Measurements from ENCODE around the gene AKR7A2. TPM values are rescaled to one million over a fixed set of nuclear protein-coding genes. Genes with fewer than 3 reads are reported as not detected.

AKR7A2 gene
- total RNA-seq, 1 experiment from 2014 or later, result 86.6 TPM

- intact Hi-C loops (cut with micrococcal nuclease; ENCODE audit: unreplicated experiment), result no loop called here
- CTCF ChIA-PET, result no interaction called here
- ATAC-seq (no peak), DNase-seq (ENCODE audit: low read depth, low spot score) (no peak)
- H3K4me3 ChIP-seq (ENCODE audit: low read depth in 2 of 2, low read length in 2 of 2), result no peak overlapping the region
- TF ChIP-seq TCF7L2 (IDR thresholded peaks at IDR 0.05; ENCODE audit: low read depth, low read length) (no peak), CTCF (IDR thresholded peaks at IDR 0.05) (no peak), SIN3A (IDR thresholded peaks at IDR 0.05; ENCODE audit: borderline replicate concordance, insufficient read depth, low read depth, low read length) (no peak), REST (IDR thresholded peaks at IDR 0.05; ENCODE audit: insufficient read depth in 1 of 2, low read depth in 2 of 2, low read length in 1 of 2) (no peak)
- H3K4me1 ChIP-seq (ENCODE audit: control insufficient read depth, insufficient read depth, low read length), result peaks cover 5% of the 10 kb centered on the region; the same call in 1 of the 2 replicates
- in situ Hi-C loops (cut with HindIII; ENCODE audit: low pct_unique_long_range_greater_than_20kb, low sequenced_read_pairs), result no loop called here
- POLR2A ChIA-PET, result no interaction called here
- H3K27me3 ChIP-seq (ENCODE audit: control insufficient read depth, insufficient read depth, low read length), result no peaks in the 10 kb centered on the region
- no TSS peak for BruUV-seq (replicated peaks)
- no peak overlapping the region for H3K27ac ChIP-seq (ENCODE audit: low read length)
- H3K9me3 ChIP-seq (ENCODE audit: control insufficient read depth, insufficient read depth, low read depth, low read length), result no peaks in the 10 kb centered on the region
- H3K36me3 ChIP-seq (ENCODE audit: control insufficient read depth, insufficient read depth, low read length), result no peaks in the 10 kb centered on the region
These were observed 27.1 kb downstream of the AKR7A2 start for GRCh38 chr1:19284881-19285280.

GRCh38 chr1:19283891-19284290, 28.1 kb downstream of the AKR7A2 start:
- ATAC-seq (no peak), DNase-seq (ENCODE audit: low read depth, low spot score) (no peak)
- Histone ChIP-seq H3K9me3 (ENCODE audit: control insufficient read depth, insufficient read depth, low read depth, low read length) (no peaks in the 10 kb centered on the region), H3K27ac (ENCODE audit: low read length) (no peak overlapping the region), H3K36me3 (ENCODE audit: control insufficient read depth, insufficient read depth, low read length) (no peaks in the 10 kb centered on the region), H3K27me3 (ENCODE audit: control insufficient read depth, insufficient read depth, low read length) (no peaks in the 10 kb centered on the region), H3K4me3 (ENCODE audit: low read depth in 2 of 2, low read length in 2 of 2) (no peak overlapping the region), H3K4me1 (ENCODE audit: control insufficient read depth, insufficient read depth, low read length) (no peaks in the 10 kb centered on the region; the same call in 1 of the 2 replicates)
- BruUV-seq (replicated peaks), result no TSS peak
- ChIA-PET POLR2A (no interaction called here), CTCF (no interaction called here)
- TF ChIP-seq CTCF (IDR thresholded peaks at IDR 0.05) (no peak), POLR2AphosphoS5 (IDR thresholded peaks at IDR 0.05; ENCODE audit: low read depth, low read length) (no peak), REST (IDR thresholded peaks at IDR 0.05; ENCODE audit: insufficient read depth in 1 of 2, low read depth in 2 of 2, low read length in 1 of 2) (no peak), SIN3A (IDR thresholded peaks at IDR 0.05; ENCODE audit: borderline replicate concordance, insufficient read depth, low read depth, low read length) (no peak), TCF7L2 (IDR thresholded peaks at IDR 0.05; ENCODE audit: low read depth, low read length) (no peak)
- in situ Hi-C loops (cut with HindIII; ENCODE audit: low pct_unique_long_range_greater_than_20kb, low sequenced_read_pairs) (no loop called here), intact Hi-C loops (cut with micrococcal nuclease; ENCODE audit: unreplicated experiment) (no loop called here)

Data from Panc1 (cell line).